GM18505 (cell line): Measurements from ENCODE around the gene JAG2.

Experiments
- ATAC-seq: cut with Tn5 transposase; IDR thresholded peaks from one replicate; pipeline ENCODE4 v1.9.1; 2021; ENCODE audit not compliant: unreplicated experiment
- POLR2A ChIP-seq: IDR thresholded peaks from 4 replicates; pipeline ENCODE4 v1.6.1; 2011; ENCODE audit warnings: borderline replicate concordance; ENCODE audit not compliant: insufficient read depth, insufficient read length; ENCODE audit errors: extremely low read depth

Gene JAG2

DNA sequence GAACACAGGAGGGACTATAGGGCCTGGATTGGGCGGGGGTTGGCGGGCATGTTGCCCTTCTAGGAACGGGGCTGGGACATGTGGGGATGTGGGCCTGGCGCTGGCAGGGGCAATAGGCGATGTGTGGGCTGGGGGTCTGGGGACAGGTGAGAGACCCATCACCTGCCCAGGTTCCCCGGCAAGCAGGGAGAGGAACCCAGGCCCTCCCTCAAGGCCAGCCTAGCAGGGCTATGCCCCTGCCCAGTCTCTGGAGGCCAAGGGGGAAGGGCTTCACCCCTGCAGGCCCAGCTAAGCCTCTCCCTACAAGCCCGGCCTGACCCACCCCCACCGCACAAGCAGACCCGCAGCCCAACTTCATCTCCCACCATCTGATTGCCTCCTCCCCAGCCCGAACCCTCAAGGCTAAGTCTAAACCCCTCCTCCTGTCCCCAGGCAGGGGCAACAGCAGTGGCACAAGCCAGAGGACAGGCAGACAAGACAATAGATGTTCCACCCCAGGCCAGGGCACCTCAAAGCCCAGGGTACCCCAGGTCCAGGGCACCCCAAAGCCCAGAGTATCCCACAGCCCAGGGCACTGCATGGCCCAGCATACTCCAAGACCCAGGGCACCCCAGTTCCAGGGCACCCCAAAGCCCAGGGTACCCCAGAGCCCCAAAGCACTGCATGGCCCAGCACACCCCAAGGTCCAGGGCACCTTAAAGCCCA is 6.5 kb downstream of the JAG2 start:
- TF ChIP-seq POLR2A: no peak
- ATAC-seq: no peak

DNA sequence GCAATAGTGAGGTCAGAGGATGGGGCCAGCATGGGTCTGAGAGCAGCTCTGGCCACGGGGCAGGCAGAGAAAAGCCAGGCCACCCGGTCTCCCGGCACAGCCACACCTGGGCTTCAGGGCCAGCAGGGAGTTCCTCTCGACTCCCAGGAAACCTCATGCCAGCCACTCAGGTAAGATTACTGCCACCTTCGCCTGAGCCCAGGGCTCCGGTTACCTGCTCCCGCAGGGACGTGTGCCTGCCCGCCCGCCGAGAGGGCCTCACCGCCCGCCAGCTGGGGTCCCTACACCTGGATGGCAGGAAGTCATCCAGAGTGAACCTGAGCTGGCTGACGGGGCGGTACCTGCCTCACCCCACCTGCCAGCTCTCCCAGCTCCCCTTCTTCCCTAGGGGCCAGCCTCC is 7.3 kb downstream of the JAG2 start:
- TF ChIP-seq POLR2A: no peak
- ATAC-seq: no peak

DNA sequence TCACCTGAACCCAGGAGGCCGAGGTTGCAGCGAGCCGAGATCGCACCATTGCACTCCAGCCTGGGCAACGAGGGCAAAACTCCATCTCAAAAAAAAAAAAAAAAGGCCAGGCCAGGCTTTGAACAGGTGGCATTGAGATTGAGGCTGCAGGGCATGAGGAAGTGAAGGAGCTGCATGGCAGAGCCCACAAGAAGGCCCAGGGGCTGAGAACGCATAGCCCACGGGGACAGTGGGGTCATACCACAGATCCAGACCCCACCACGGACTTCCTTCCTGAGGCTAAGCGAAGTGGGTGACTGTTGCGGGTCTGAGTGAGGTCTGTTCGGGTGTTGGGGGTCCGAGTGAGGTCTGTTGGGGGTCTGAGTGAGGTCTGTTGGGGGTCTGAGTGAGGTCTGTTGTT is 7.8 kb downstream of the JAG2 start:
- TF ChIP-seq POLR2A: no peak
- ATAC-seq: no peak

DNA sequence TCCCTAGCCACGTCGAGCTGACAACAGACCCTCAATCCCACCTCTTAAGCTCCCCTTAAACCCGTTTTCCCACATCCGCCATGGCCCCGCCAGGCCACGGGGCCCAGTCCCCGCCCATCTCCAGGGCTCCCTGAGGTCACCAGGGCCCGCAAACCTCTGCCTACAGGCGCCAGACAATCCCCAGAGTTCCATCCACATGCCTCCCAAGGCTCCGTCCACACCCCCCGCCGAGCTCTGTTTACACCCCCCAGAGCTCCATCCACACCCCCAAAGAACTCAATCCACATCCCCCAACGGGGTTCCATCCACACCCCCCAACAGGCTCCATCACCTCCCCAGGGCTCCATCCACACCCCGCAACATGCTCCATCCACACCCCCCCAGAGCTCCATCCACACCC is 9.2 kb downstream of the JAG2 start:
- no peak for TF ChIP-seq POLR2A
- no peak for ATAC-seq

DNA sequence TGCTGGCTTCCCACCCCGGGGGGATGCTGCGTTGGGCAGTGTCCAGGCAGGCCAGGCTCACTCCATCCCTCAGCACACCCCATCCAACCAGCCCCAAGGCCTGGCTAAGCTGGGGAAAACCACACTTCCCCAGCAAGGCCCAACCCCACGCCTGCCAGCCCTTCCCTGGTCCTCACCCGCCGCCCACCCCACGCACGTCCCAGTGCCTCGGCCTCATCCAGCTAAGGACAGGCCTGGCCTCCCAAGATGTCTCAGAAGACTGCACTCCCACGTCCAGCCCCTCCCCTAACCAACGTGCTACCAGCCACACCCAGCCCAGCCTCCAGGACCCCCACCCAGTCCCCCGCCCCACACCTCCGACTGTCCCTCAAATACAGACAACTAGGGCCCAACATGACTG is 9.8 kb downstream of the JAG2 start:
- no peak for TF ChIP-seq POLR2A
- no peak for ATAC-seq

DNA sequence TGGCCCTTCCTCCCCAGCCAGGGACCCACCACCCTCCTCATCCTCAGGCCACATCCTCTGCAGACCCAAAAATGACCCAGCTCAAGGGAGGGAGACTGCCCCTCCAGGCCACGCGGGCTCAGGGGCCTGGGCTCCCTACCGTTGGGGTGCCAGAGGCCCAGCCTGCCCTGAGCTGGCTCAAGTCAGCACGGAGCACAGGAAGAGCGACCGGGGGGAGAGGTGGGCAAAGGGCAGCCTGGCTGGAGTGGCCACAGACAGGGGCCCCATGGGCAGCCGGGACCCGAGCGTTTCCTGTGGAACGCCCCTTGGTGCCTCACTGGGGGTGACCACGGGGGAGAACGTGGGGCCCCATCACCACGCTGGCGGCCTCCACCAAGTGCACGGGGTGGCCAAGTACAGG is 10.7 kb downstream of the JAG2 start:
- TF ChIP-seq POLR2A: no peak
- no peak for ATAC-seq

DNA sequence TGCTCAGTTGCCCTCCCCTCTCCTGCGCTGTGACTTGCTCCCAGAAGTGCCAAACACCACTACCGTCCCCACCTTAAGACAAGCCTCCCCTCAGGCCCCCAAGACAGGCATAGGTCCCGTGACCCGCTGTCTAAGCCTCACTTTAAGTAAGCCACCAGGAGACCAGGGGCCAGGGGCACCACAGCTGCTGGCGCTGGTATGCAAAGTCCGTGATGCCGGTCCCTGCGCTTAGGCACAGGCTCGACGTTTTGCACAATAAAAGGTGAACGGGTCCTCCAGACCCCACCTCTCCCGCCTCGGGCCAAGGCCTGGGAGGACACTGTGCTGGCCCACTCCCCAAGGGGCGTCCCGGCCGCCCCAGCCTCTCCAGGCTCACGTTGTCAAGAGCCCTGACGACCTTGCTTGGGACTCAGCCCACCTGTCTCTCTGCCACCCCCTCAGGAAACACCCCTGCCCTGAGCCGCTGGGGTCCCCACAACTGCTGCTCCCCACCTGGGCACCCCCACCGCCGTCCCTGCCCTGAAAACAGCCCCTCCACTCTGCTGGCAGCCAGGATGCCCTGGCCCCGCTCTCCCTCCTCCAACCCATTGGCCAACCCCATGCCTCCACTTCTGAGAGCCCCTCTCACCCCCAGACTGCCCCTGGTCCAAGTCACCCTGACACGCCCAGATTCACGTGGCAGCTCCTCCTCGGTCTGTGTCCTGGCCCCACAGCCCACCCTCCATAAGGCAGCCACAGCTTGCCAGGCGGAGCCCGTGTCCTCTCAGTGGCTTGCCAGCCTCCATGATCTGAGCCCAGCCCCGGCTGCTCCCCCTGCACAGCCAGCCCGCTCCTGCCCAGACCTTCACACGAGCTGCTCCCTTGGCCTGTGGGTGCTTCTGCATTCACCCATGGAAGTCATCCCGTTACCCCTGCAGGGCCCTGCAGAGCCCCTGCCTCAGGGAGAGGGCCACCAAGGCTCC is 11.9 kb downstream of the JAG2 start:
- no peak for TF ChIP-seq POLR2A
- no peak for ATAC-seq

DNA sequence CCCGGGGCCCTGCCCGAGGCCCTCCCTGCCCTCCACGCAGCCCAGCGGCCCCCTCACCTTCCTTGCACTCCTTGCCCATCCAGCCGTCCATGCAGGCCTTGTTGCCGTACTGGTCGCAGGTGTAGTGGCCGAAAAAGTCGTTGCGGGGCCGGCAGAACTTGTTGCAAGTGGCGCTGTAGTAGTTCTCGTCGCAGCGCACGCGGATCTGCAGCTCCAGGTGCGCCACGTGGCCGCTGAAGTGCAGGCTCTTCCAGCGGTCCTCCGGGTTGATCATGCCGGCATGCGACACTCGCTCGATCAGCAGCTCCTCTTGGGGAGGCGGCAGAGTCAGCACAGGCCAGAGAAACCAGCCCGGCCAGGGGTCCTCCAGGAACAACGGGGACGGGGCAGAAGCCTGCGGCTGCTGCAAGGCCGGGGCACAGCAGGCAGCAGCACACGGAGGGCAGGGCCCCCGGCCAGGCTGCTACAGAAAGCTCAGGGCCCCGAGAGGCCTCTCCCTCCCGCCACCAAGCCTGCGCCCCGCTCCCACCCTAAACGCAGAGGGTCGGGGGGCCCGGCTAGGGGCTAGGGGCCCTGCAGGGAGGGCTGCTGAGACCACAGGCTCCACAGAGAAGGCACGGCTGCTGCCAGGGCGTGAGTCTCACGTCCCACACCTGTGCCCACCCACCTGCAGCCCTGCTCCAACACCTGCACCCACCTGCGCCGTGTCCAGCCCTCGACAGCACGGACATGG is 12.7 kb downstream of the JAG2 start:
- no peak for ATAC-seq
- no peak for TF ChIP-seq POLR2A

DNA sequence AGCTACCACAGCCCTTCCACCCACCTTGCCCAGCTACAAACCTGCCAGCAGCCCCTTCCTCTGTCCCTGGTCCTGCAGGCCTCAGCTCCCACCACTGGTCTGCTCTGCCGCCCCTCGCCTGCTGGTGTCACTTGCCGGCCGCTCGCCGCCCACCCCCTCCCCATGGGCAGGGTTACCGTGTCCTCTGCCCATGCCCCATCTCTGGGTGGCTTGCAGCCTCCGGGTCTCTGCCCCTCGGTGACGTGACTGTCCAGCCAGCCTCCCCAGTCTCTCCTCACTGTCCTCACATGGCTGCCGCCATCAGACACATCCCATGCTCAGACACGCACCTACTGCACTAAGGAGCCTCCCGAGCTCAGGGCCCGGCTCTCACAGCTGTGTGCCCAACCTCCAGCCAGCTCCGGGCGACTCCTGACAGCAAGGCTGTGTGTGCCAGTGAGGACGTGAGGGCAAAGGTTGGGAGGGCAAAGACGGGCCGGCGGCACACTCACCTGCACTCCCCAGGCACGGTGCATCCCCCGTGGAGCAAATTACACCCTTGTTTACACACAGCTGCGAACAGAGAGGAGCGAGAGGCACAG is 13.4 kb downstream of the JAG2 start:
- no peak for TF ChIP-seq POLR2A
- ATAC-seq: no peak

DNA sequence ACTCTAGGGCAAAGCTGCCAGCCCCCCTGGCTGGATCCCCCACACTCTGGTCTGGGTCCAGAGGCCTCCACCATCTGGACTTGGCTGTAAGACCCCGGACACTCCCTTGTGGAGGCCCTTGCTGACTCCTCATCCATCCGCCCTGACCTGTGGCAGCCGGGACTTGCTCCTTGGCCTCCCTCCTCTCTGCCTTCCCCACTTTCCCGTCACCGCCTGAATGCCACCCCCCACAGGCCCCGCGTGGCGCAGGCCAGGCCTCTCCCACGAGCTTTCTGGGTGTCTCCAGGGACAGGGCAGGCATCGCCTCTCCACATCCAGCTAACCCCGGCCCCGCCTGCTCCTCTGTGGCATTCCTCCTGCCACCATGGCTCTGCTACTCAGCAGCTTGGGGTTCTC is 14.1 kb downstream of the JAG2 start:
- no peak for ATAC-seq
- TF ChIP-seq POLR2A: no peak

DNA sequence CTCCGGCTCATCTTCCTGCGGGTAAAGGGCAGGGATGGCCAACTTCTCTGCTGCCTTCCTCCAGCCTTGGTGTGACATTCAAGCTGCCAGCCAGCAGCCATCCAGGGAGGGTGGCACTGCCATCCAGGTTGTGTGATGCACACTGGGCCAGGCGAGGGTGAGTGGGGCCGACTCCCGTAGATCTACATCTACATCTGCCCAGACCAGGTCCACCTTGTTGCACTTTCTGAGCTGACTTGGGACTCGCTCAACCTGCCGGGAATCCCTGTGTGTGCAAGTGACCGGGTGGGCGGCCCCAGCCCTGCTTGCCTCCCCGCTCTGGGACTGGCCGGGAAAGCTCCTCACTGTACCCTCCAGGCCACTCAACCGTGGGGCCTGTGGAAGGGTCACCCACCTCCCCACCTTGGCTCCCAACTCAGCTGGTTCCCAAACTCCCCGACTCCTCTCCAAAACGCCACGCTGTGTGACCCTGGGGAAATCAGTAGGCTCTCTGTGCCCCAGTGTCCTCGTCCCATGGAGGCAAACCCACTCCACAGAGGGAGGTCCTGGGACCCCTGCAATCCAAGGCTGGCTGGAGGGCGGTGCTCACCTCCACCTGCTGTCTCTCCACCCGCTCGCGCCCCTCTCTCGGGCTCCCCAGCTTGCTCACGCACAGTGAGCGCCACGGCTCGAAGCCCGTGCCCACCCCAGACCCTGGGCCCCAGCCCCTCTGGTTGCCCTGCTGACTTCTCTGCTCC is 14.7 kb downstream of the JAG2 start:
- TF ChIP-seq POLR2A: no peak
- ATAC-seq: no peak

DNA sequence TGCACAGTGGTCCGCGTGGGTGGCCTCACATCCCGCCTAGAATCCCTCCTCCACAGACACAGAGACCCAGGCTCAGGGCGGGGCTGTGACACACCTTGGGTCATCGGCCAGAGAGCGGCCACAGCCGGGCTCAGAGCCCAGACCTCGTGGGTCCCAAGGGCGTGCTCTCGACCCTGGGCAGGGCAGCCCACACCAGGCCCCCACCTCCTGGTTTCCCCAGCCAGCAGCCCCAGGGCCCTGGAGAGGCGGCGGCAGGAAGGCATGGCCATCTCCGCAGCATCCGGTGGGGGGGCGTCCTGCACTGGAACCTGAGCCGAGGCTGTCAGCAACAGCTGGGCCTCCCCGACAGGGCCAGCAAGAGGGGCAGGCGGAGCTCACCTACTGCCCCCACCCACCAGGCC is 15.2 kb downstream of the JAG2 start:
- no peak for TF ChIP-seq POLR2A
- ATAC-seq: no peak

DNA sequence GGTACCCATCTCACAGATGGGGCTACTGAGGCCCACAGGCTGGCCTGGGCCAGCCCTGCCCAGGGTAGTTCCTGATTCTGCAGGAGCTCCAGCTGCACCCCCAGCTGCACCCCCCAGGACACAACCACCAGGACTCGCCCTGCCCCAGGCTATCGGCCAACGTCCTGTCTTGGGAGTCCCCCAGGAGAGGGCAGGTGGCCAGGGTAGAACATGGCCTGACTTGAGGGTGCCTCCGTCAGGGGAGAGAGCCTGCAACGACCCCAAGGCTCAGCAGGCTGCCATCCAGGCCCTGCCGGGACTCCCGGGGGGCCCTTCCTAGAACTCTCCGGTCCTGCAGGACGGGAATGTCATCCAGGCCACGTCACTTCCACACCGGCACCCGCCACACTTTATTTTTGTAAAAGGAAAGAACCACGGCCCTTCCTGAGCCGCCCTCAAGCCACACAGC is 15.8 kb downstream of the JAG2 start:
- TF ChIP-seq POLR2A: no peak
- no peak for ATAC-seq
